HG03108 (cell line): ENCODE data around the gene NOTUM.

Experiments
- ATAC-seq: cut with Tn5 transposase; IDR thresholded peaks from one replicate; pipeline ENCODE4 v1.9.1; 2021; ENCODE audit warnings: moderate library complexity; ENCODE audit not compliant: unreplicated experiment

NOTUM gene

GRCh38 chr17:81926451-81927151, 34.4 kb downstream of the NOTUM start:
- ATAC-seq: peak; percentile 8

- ATAC-seq: no peak
Measured at GRCh38 chr17:81925860-81926450, 35.0 kb downstream of the NOTUM start.

- ATAC-seq: no peak
Measured at GRCh38 chr17:81924557-81925532, 36.1 kb downstream of the NOTUM start.

GRCh38 chr17:81923302-81924260, 37.4 kb downstream of the NOTUM start:
- no peak for ATAC-seq

GRCh38 chr17:81922566-81923301, 38.3 kb downstream of the NOTUM start:
- ATAC-seq: no peak

GRCh38 chr17:81921996-81922565, 38.9 kb downstream of the NOTUM start:
- ATAC-seq: no peak

GRCh38 chr17:81921537-81921862, 39.5 kb downstream of the NOTUM start:
- ATAC-seq: no peak

- no peak for ATAC-seq
Measured at GRCh38 chr17:81920612-81921536, 40.1 kb downstream of the NOTUM start.

GRCh38 chr17:81918832-81919545, 42.0 kb downstream of the NOTUM start:
- ATAC-seq: no peak

- peak; percentile 10 for ATAC-seq
Measured at GRCh38 chr17:81918333-81918669, 42.7 kb downstream of the NOTUM start.

GRCh38 chr17:81917565-81918332, 43.2 kb downstream of the NOTUM start, which contains the start of gene SIRT7:
SIRT7 (minus strand) TSS chr17:81918176; CDS start chr17:81918131, 45 bp downstream.
- ATAC-seq: peak; percentile 62

- no peak for ATAC-seq
Measured at GRCh38 chr17:81916234-81917001, 44.6 kb downstream of the NOTUM start.

- ATAC-seq: no peak
Measured at GRCh38 chr17:81915331-81915730, 45.7 kb downstream of the NOTUM start.

GRCh38 chr17:81914103-81914850, 46.7 kb downstream of the NOTUM start:
- ATAC-seq: no peak

GRCh38 chr17:81913394-81914102, 47.4 kb downstream of the NOTUM start:
- no peak for ATAC-seq
